NCI-H2196 (cell line): ENCODE results near the gene RIOK3.

ENCODE experiments used
- DNase-seq: peaks from one replicate; lab custom pipeline; 2025; ENCODE audit not compliant: unreplicated experiment; lab: John Stamatoyannopoulos, UW

RIOK3 gene

DNA sequence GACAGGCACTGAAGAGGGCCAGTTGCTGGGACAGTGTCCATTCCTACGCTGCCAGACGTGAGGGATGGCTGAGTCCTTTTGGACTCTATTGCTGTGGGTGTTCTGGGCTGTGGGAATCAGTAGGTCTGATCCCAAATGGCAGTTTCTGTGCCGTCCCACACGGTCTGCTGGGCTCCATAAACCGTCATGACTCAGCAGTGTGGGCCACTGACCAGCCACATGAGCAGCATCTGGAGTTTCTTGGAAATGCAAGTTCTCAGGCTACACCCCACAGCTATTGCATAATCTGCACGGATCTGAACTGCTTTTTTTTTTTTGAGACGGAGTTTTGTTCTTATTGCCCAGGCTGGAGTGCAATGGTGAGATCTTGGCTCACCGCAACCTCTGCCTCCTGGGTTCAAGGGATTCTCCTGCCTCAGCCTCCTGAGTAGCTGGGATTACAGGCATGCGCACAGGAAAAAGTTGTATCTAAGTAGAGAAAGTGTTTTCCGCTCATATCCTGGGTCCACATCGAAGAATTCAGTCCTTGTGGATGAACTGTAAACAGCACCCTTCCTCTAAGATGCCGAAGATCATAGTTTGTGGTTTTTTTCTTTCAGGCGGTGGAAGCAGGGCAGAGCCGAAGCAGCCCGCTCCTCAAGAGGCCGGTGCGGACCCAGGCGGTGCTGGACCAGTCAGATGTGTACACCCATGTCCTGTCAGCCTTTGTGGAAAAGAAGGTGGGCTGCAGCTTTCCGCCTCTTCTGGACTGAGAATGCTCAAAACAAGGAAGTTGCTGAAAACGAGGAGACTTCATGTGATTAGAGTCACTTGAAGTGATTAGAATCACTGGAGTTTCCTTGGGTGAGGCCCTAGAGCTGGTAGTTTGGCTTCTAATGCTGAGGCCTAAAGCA is 75.7 kb downstream of the RIOK3 start:
- DNase-seq: no peak

GRCh38 chr18:23529604-23530003 is 76.5 kb downstream of the RIOK3 start:
- no peak for DNase-seq

- no peak for DNase-seq
Measured at GRCh38 chr18:23530195-23530594, 77.1 kb downstream of the RIOK3 start.

DNA sequence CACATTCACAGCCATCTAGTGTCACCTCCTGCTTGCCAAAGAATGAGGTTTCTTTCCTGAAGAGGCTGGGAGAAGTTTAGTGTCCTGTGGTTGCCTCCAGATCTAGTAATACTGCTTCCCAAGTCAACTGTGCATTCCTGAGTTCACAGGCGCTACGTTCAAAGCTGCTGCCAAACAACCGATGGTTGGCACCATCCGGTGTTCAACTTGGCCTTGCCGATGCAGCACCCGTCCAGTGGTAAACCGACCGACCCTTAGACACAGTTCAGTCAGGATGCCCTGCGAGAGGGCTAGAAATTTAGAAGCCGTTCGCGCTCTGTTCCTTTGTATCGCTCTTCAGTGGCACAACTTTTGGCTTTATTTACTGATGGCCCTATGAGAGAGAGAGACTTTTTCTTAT is 78.8 kb downstream of the RIOK3 start:
- DNase-seq: no peak
